ENCODE measurements around the gene LRRN2. TPM values are rescaled to one million over a fixed set of nuclear protein-coding genes. Genes with fewer than 3 reads are reported as not detected.

The LRRN2 gene
- total and polyA plus RNA-seq, 2 experiments from 2014 or later, result 0.74 to 2.6 TPM

GRCh38 chr1:204703826-204704612 lies 18.5 kb upstream of the LRRN2 start:
- Histone ChIP-seq H3K4me1 (ENCODE audit: insufficient read depth) (peaks cover 33% of the 10 kb centered on the region), H3K79me2 (replicated peaks; ENCODE audit: insufficient read depth) (no peaks in the 10 kb centered on the region), H4K20me1 (replicated peaks; ENCODE audit: insufficient read depth) (no peaks in the 10 kb centered on the region; the same call in 1 of the 2 replicates), H3K27ac (ENCODE audit: low read depth) (no peak overlapping the region), H3K36me3 (ENCODE audit: insufficient read depth) (no peaks in the 10 kb centered on the region), H3K4me2 (no peak overlapping the region), H3K27me3 (ENCODE audit: insufficient read depth) (peaks cover 42% of the 10 kb centered on the region), H2AFZ (no peak overlapping the region), H3K4me3 (no peak overlapping the region), H3K9me2 (ENCODE audit: insufficient read depth) (0 out of 2 replicates have a peak, but pooled peaks cover 3% of the 10 kb centered on the region), H3F3A (replicated peaks; ENCODE audit: low read depth) (0 out of 2 replicates have a peak, but pooled peaks cover 4% of the 10 kb centered on the region)
- H3K4me3 Mint-ChIP-seq, result no peak overlapping the region
- DNase-seq (ENCODE audit: low spot score), result no peak
- peaks cover 36% of the 10 kb centered on the region for H3K4me1 Mint-ChIP-seq
- no peak overlapping the region for H3K27ac Mint-ChIP-seq
- no peak for ATAC-seq
- TF ChIP-seq CREB1 (CRISPR knock-in tag; IDR thresholded peaks at IDR 0.05; ENCODE audit: low read depth) (no peak), JUNB (IDR thresholded peaks at IDR 0.05; ENCODE audit: unreplicated experiment) (no peak), ZNF114 (CRISPR knock-in tag; IDR thresholded peaks at IDR 0.05) (no peak), ZNF331 (CRISPR knock-in tag; IDR thresholded peaks at IDR 0.05; ENCODE audit: low read depth) (no peak), EZH2 (IDR thresholded peaks at IDR 0.05; ENCODE audit: low read depth, unreplicated experiment) (no peak), STAT1 (IDR thresholded peaks at IDR 0.05; ENCODE audit: unreplicated experiment) (no peak), EZH2phosphoT487 (IDR thresholded peaks at IDR 0.05; ENCODE audit: unreplicated experiment) (no peak), ZNF462 (CRISPR knock-in tag; IDR thresholded peaks at IDR 0.05) (no peak), POLR2AphosphoS5 (IDR thresholded peaks at IDR 0.05; ENCODE audit: low read depth) (no peak), NANOG (IDR thresholded peaks at IDR 0.05; ENCODE audit: borderline replicate concordance) (no peak)
- TF ChIP-seq, protein P1, sequence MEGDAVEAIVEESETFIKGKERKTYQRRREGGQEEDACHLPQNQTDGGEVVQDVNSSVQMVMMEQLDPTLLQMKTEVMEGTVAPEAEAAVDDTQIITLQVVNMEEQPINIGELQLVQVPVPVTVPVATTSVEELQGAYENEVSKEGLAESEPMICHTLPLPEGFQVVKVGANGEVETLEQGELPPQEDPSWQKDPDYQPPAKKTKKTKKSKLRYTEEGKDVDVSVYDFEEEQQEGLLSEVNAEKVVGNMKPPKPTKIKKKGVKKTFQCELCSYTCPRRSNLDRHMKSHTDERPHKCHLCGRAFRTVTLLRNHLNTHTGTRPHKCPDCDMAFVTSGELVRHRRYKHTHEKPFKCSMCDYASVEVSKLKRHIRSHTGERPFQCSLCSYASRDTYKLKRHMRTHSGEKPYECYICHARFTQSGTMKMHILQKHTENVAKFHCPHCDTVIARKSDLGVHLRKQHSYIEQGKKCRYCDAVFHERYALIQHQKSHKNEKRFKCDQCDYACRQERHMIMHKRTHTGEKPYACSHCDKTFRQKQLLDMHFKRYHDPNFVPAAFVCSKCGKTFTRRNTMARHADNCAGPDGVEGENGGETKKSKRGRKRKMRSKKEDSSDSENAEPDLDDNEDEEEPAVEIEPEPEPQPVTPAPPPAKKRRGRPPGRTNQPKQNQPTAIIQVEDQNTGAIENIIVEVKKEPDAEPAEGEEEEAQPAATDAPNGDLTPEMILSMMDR (conservative IDR thresholded peaks at IDR 0.05; ENCODE audit: low read depth in 2 of 2), result no peak
- TF ChIP-seq, protein P2, sequence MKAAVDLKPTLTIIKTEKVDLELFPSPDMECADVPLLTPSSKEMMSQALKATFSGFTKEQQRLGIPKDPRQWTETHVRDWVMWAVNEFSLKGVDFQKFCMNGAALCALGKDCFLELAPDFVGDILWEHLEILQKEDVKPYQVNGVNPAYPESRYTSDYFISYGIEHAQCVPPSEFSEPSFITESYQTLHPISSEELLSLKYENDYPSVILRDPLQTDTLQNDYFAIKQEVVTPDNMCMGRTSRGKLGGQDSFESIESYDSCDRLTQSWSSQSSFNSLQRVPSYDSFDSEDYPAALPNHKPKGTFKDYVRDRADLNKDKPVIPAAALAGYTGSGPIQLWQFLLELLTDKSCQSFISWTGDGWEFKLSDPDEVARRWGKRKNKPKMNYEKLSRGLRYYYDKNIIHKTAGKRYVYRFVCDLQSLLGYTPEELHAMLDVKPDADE (IDR thresholded peaks at IDR 0.05), result no peak
- TF ChIP-seq, protein P3, sequence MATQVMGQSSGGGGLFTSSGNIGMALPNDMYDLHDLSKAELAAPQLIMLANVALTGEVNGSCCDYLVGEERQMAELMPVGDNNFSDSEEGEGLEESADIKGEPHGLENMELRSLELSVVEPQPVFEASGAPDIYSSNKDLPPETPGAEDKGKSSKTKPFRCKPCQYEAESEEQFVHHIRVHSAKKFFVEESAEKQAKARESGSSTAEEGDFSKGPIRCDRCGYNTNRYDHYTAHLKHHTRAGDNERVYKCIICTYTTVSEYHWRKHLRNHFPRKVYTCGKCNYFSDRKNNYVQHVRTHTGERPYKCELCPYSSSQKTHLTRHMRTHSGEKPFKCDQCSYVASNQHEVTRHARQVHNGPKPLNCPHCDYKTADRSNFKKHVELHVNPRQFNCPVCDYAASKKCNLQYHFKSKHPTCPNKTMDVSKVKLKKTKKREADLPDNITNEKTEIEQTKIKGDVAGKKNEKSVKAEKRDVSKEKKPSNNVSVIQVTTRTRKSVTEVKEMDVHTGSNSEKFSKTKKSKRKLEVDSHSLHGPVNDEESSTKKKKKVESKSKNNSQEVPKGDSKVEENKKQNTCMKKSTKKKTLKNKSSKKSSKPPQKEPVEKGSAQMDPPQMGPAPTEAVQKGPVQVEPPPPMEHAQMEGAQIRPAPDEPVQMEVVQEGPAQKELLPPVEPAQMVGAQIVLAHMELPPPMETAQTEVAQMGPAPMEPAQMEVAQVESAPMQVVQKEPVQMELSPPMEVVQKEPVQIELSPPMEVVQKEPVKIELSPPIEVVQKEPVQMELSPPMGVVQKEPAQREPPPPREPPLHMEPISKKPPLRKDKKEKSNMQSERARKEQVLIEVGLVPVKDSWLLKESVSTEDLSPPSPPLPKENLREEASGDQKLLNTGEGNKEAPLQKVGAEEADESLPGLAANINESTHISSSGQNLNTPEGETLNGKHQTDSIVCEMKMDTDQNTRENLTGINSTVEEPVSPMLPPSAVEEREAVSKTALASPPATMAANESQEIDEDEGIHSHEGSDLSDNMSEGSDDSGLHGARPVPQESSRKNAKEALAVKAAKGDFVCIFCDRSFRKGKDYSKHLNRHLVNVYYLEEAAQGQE (IDR thresholded peaks at IDR 0.05; ENCODE audit: unreplicated experiment), result no peak
- no peaks in the 10 kb centered on the region; the same call in 2 of the 3 replicates for H3K9me3 Mint-ChIP-seq
- H3K36me3 Mint-ChIP-seq (ENCODE audit: low read depth), result no peaks in the 10 kb centered on the region
- peaks cover 32% of the 10 kb centered on the region for H3K27me3 Mint-ChIP-seq (ENCODE audit: insufficient read depth, low read depth, poor library complexity)

Measured in GM23338 (cell line).